Activated CD8-positive, alpha-beta memory T cell treated with anti-CD3 and anti-CD28 coated beads, Interleukin-2, amount 50 U/mL, for 1 hour (primary cell): ENCODE measurements around the gene GIPC3.
"Not testable (repeated sequence)": the region's sequence is repeated elsewhere in the genome, so short reads cannot be mapped to it uniquely, and the experiment has no call there.

Source experiments
- DNase-seq: peaks from one replicate; pipeline ENCODE4 v3.0.0-alpha.2; 2020; ENCODE audit errors: extremely low read depth

The GIPC3 gene

GRCh38 chr19:3550947-3551791 is 34.1 kb upstream of the GIPC3 start:
- DNase-seq, result no peak

- DNase-seq, result no peak
Observed at GRCh38 chr19:3551792-3552095, 33.5 kb upstream of the GIPC3 start.

GRCh38 chr19:3554254-3555083 is 30.8 kb upstream of the GIPC3 start:
- no peak for DNase-seq

GRCh38 chr19:3555653-3556422 is 29.4 kb upstream of the GIPC3 start:
- DNase-seq, result no peak

- DNase-seq, result no peak
Observed at GRCh38 chr19:3556423-3556977, 28.8 kb upstream of the GIPC3 start.

GRCh38 chr19:3556978-3557460 is 28.3 kb upstream of the GIPC3 start:
- DNase-seq, result no peak

- peak; percentile 79 for DNase-seq
Observed at GRCh38 chr19:3557461-3558248, 27.6 kb upstream of the GIPC3 start, which contains the start of gene MFSD12. Gene MFSD12 (minus strand): TSS chr19:3557586. CDS start chr19:3557403, 183 bp downstream.

GRCh38 chr19:3563709-3564524 is 21.4 kb upstream of the GIPC3 start:
- no peak for DNase-seq

GRCh38 chr19:3565139-3565538 is 20.1 kb upstream of the GIPC3 start:
- no peak for DNase-seq

GRCh38 chr19:3570042-3570441 is 15.2 kb upstream of the GIPC3 start:
- DNase-seq, result not testable (repeated sequence)

- no peak for DNase-seq
Observed at GRCh38 chr19:3570606-3571011, 14.7 kb upstream of the GIPC3 start.

- DNase-seq, result peak; percentile 97
Observed at GRCh38 chr19:3572132-3572854, 13.0 kb upstream of the GIPC3 start.

- no peak for DNase-seq
Observed at GRCh38 chr19:3572855-3573161, 12.5 kb upstream of the GIPC3 start, which contains the start of gene HMG20B. Gene HMG20B (plus strand): TSS chr19:3572944. CDS start chr19:3573310, 366 bp downstream.

- no peak for DNase-seq
Observed at GRCh38 chr19:3573162-3573857, 12.0 kb upstream of the GIPC3 start.

- DNase-seq, result peak; percentile 60
Observed at GRCh38 chr19:3573858-3574637, 11.2 kb upstream of the GIPC3 start.

GRCh38 chr19:3575260-3575741 is 10.0 kb upstream of the GIPC3 start:
- DNase-seq, result no peak

GRCh38 chr19:3575949-3576673 is 9.2 kb upstream of the GIPC3 start:
- no peak for DNase-seq
